Right lobe of liver (tissue), 4 donors: ENCODE measurements around the gene CCT8.

Experiments
- CTCF ChIP-seq, 4 donors: fragments of 200-600 bp in 3 of 4; fragments of 450-650 bp in 1 of 4; IDR thresholded peaks; one replicate each; pipeline versions ENCODE4 v1.5.1 to v1.8.0; 2016 to 2022; ENCODE audit warnings: antibody characterized with exemption in 4 of 4, mild to moderate bottlenecking in 2 of 4
- POLR2A ChIP-seq: fragments of 450-650 bp; IDR thresholded peaks from one replicate; pipeline ENCODE4 v1.6.1; 2017; ENCODE audit warnings: antibody characterized with exemption, mild to moderate bottlenecking
- donor health status: DM: no; HTN: no; CAD: no.
- donor health status: DM: no; HTN: no; CAD: no.
- donor health status: DM: no; HTN: yes; CAD: no.

- TF ChIP-seq CTCF (IDR thresholded peaks at IDR 0.05) (no peak), POLR2A (no peak)
These were observed 2.4 kb upstream of the CCT8 start for GRCh38 chr21:29075706-29076466.
